GM19025 (cell line): ENCODE measurements around the gene PRKD1.
"Not testable (repeated sequence)": the region's sequence is repeated elsewhere in the genome, so short reads cannot be mapped to it uniquely, and the experiment has no call there.

Source experiments
- ATAC-seq: cut with Tn5 transposase; IDR thresholded peaks from one replicate; pipeline ENCODE4 v1.9.1; 2021; ENCODE audit warnings: mild to moderate bottlenecking, low read depth, moderate library complexity; ENCODE audit not compliant: unreplicated experiment

The PRKD1 gene

DNA sequence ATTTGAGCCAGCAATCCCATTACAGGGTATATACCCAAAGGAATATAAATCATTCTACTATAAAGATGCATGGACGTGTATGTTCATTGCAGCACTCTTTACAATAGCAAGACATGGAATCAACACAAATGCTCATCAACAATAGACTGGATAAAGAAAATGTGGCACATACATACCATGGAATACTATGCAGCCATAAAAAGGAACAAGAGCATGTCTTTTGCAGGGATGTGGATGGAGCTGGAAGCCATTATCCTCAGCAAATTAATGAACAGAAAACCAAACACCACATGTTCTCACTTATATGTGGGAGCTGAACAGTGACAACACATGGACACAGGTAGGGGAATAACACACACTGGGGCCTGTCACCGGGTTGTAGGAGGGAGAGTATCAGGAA is 238.1 kb downstream of the PRKD1 start:
- not testable (repeated sequence) for ATAC-seq

GRCh38 chr14:29687866-29688265 is 239.8 kb downstream of the PRKD1 start:
- no peak for ATAC-seq

DNA sequence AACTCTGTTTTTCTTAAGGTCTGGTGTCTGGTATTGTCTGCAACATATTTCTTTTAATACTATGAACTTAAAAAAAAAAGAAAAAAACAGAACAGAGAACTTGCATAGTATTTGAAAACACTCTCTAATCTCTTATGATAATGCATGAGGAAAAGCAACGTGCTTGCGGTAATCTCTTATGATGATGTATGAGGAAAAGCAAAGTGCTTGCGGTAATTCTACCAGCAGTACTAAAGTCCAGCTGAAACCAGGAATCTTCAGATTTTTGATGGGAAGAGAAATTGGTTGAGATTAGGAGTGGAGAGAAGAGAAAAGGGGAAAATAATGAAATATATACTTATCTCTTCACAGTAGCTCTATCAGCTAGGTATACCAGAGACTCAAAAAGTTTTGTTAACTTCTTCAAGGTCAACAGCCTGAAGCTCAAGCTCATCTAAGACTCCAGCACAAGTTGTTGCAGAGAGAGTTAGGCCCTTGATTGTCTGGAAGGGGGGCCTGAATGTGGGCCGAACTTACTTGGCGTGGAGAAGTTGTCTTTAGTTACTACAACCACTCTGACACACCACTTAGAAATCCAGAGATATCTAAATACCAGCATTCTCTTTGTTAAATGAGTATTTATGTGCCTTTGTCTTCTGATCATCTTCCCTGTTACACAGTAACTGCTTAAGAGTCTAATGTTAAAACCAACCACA is 240.4 kb downstream of the PRKD1 start:
- no peak for ATAC-seq

GRCh38 chr14:29684926-29685325 is 242.7 kb downstream of the PRKD1 start:
- ATAC-seq = no peak

DNA sequence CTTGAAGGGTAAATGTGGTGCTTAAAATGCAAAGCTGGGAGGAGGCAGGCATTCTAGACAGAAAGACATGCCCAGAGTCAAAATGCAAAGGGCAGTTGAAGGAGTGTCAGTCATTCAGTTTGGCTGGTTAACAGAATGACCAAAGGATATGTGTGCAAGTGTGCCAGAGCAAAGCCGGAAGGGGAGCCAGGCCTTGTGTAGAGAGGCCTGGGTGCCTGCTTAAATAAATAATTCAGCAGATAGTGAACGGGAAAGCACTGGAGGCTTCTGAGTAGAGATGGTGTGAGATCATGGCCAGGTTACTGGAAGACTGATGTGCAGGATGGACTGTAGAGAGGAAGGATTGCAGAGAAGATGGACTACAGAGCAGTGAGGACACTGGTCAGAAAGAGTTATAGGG is 244.9 kb downstream of the PRKD1 start:
- no peak for ATAC-seq

GRCh38 chr14:29681316-29681715 is 246.3 kb downstream of the PRKD1 start:
- no peak for ATAC-seq

DNA sequence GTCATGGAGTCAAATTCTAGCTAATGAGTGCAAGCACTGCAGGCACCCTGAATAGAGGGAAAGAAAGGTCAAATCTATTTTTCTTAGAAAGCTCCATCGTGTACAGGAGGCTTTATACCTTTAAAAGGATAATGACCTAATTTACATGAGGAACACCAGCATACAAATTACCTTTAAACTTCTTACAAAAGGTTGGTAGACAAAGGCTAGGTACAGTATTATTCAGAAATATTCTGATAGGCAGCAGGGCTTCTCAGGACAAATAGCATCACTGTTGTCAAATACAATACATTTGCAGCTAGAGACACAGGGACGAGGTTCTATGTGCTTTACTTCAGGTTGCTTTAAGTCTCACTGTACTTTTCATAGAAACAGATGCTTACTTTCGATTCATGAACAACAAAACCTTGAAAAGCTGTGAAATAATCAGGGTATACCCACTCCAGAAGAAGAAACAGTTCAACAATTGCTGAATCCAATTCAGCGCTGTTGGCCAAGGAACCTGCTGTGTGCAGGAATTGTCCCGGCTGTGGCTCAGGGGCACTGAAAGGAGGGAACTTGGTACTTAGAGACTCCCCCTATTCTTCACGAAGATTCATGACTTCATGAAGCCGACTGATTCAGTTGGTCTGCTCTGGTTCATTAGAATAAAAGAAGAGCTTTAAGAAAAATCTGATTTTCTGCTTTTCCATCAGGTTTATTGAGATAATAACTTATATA is 252.9 kb downstream of the PRKD1 start:
- no peak for ATAC-seq

- ATAC-seq = no peak
Observed at GRCh38 chr14:29672831-29673230, 254.8 kb downstream of the PRKD1 start.

DNA sequence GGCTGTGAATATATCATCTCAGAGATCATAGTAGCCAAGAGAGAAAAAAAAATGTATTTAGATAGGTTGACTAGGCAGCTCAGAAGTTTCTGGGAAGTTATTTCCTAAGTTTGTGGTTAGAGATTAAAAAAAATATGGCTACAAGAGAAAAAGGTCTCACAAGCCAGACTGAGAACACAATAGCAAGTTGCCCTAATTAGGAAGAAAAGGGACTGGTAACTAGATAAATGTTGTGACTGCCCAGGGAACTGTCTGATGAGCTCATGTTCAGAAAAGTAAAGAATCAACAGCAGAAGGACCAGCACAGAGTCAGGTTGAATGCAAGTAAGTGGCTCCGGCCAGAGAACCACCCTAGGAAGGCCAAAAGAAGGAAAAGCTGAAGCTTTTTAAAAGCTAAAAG is 256.6 kb downstream of the PRKD1 start:
- no peak for ATAC-seq

- ATAC-seq = no peak
Observed at GRCh38 chr14:29668201-29668600, 259.4 kb downstream of the PRKD1 start.

- no peak for ATAC-seq
Observed at GRCh38 chr14:29664515-29664914, 263.1 kb downstream of the PRKD1 start.

- ATAC-seq = no peak
Observed at GRCh38 chr14:29663281-29663801, 264.3 kb downstream of the PRKD1 start.

GRCh38 chr14:29654901-29655550 is 272.6 kb downstream of the PRKD1 start:
- ATAC-seq = no peak

DNA sequence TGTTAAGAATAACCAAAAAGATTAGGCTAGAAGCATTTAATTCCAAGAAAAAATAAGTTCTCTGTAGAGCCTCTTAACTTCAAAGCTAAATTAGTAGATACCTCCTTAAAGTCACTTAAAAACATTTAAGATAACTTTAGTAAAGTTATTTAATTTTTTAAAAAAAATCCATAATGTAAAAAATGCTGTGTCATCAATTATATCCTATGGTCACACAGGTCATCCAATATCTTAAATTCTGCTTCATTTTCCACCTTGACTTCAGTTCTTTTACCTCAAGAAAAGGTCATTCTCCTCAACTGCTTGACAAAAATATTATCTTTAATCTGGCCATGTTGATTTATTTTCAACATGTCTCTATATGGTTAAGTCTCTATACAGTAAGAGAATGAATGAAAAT is 274.3 kb downstream of the PRKD1 start:
- no peak for ATAC-seq

GRCh38 chr14:29652571-29652970 is 275.1 kb downstream of the PRKD1 start:
- no peak for ATAC-seq

DNA sequence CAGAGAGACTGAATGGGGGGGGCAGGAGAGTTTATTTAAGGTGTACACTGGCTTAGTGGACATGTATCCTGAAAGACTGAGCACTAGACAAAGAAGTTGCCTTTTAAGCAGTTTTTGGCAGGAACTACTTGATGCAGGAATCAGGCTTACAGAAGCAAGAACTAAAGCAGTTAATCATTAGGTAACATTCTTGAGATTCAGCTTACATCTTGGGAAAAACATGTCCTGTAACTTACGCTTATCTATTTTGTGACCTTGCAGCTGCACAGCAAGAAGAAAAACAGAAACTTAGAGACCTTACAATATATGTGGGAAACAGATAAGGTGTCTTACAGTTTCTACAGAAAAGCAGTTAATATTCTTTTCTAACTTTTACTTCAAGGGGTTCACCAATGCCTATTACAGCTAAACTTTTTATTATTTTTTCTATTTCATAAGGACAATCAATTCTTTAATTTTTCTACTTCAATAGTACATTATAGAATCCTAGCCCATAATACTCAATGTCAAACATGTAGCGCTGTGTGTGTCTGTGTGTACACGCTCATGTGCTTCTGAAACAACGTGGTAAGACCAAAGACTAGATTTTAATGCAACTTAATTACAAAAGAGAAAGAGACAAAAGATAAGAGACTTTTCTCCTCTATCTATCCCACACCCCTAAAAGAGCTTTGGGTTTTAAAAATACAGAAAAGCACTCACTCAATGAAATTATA is 276.9 kb downstream of the PRKD1 start:
- ATAC-seq = no peak

DNA sequence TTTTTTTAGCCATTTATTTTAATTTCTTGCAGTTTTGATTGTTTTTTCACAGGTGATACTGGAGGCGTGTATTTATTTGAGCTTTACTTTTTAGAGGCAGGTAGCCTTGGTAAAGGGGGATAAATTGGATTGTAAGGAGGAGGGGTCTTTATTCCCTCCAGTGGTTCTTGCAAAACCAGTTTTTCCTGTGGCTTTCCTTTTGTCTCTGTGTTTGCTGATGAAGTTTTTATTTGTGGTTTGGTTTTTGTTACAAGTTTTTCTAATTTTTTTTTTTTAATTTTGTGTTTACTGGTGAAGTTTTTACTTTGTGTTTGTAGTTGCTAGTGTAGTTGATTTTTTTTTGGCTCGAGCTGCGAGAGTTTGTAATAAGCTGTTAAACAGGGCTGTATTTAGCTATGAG is 278.5 kb downstream of the PRKD1 start:
- no peak for ATAC-seq

DNA sequence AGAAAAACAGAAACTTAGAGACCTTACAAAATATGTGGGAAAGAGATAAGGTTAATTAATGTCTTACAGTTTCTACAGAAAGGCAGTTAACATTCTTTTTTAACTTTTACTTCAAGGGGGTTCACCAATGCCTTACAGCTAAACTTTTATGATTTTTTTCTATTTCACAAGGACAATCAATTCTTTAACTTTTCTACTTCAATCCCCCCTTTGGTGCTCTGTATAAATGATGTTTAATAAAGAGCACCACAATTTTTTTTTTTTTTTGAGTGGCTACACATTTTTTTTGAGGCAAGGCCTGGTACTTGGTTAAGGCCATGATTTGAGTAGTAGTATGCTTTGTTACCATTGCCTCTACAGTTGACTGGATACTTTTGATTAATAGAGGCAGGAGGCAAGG is 279.6 kb downstream of the PRKD1 start:
- ATAC-seq = no peak

GRCh38 chr14:29645117-29645516 is 282.5 kb downstream of the PRKD1 start:
- no peak for ATAC-seq

GRCh38 chr14:29643433-29644211 is 284.0 kb downstream of the PRKD1 start:
- no peak for ATAC-seq
